Endodermal cell (in vitro differentiated cells): ENCODE results near the gene LASP1. TPM values are rescaled to one million over a fixed set of nuclear protein-coding genes. Genes with fewer than 3 reads are reported as not detected.
"Not testable (repeated sequence)": the region's sequence is repeated elsewhere in the genome, so short reads cannot be mapped to it uniquely, and the experiment has no call there.

ENCODE experiments used
- DNase-seq: peaks from one replicate; pipeline ENCODE4 v3.0.0-alpha.2; 2017
- H3K27ac ChIP-seq: 2 replicates; pipeline ENCODE4 v1.5.1; 2013; ENCODE audit warnings: mild to moderate bottlenecking, low read depth, low read length, moderate library complexity
- H3K27me3 ChIP-seq: 2 replicates; pipeline ENCODE4 v1.6.1; 2013; ENCODE audit warnings: mild to moderate bottlenecking, low read length, moderate library complexity; ENCODE audit not compliant: insufficient read depth, control insufficient read depth, poor library complexity, severe bottlenecking
- H3K36me3 ChIP-seq: 2 replicates; pipeline ENCODE4 v1.7.0; 2013; ENCODE audit warnings: mild to moderate bottlenecking, low read length, moderate library complexity; ENCODE audit not compliant: control insufficient read depth, insufficient read depth
- H3K4me1 ChIP-seq: one replicate; pipeline ENCODE4 v1.7.0; 2013; ENCODE audit warnings: low read length; ENCODE audit not compliant: control insufficient read depth, insufficient read depth
- H3K4me3 ChIP-seq: 2 replicates; pipeline ENCODE4 v1.5.1; 2013; ENCODE audit warnings: mild to moderate bottlenecking, low read length, moderate library complexity
- H3K9ac ChIP-seq: 2 replicates; pipeline ENCODE4 v1.6.1; 2013; ENCODE audit warnings: mild to moderate bottlenecking, low read length, moderate library complexity; ENCODE audit not compliant: poor library complexity, severe bottlenecking; ENCODE audit errors: extremely low read depth
- H3K9me3 ChIP-seq: 2 replicates; pipeline ENCODE4 v1.6.1; 2013; ENCODE audit warnings: mild to moderate bottlenecking, low read length, moderate library complexity; ENCODE audit not compliant: control insufficient read depth
- H3K27ac Mint-ChIP-seq: 2 replicates; pipeline ENCODE4 v1.8.0; 2020; ENCODE audit warnings: mixed read lengths
- H3K27me3 Mint-ChIP-seq: 2 replicates; pipeline ENCODE4 v1.8.0; 2021; ENCODE audit warnings: mild to moderate bottlenecking, mixed read lengths; ENCODE audit not compliant: insufficient read depth
- H3K36me3 Mint-ChIP-seq: 2 replicates; pipeline ENCODE4 v1.8.0; 2020; ENCODE audit warnings: low read depth, mixed read lengths
- H3K4me1 Mint-ChIP-seq: 2 replicates; pipeline ENCODE4 v1.8.0; 2020; ENCODE audit warnings: mixed read lengths
- H3K4me3 Mint-ChIP-seq: 2 replicates; pipeline ENCODE4 v1.8.0; 2020; ENCODE audit warnings: mild to moderate bottlenecking, moderate library complexity, mixed read lengths
- H3K9me3 Mint-ChIP-seq: 2 replicates; pipeline ENCODE4 v1.8.0; 2020; ENCODE audit warnings: mild to moderate bottlenecking, mixed read lengths
- whole genome bisulfite sequencing, 2 experiments: methylation state at CpG; one replicate each; pipeline versions ENCODE4 v1.1.5 to v1.1.7; 2013; ENCODE audit warnings: missing lambda C conversion rate in 2 of 2, mixed read lengths in 1 of 2; ENCODE audit not compliant: insufficient coverage in 1 of 2, insufficient read length in 1 of 2; 5-methylcytosine and 5-hydroxymethylcytosine counted together
- total RNA-seq, 2 donors: library from RNA; stranded (reverse); fragmentation: NEBNext Ultra II Directional in 1 of 2; extraction: Animal tissue kit (Norgen Biotek cat#: 25700) in 1 of 2; gene quantifications; 2 replicates in 1 of 2; 3 replicates in 1 of 2; pipeline ENCODE4 v1.2.1, GENCODE V29; 2021
- TF ChIP-seq, protein P1 (sequence below): fragments of 200-600 bp; sonication (generic); conservative IDR thresholded peaks from 2 replicates; pipeline ENCODE4 v1.5.0; 2021; ENCODE audit warnings: antibody characterized with exemption, mild to moderate bottlenecking

Gene LASP1
- total RNA-seq, 2 donors from 2014 or later = 168 to 177 TPM

DNA sequence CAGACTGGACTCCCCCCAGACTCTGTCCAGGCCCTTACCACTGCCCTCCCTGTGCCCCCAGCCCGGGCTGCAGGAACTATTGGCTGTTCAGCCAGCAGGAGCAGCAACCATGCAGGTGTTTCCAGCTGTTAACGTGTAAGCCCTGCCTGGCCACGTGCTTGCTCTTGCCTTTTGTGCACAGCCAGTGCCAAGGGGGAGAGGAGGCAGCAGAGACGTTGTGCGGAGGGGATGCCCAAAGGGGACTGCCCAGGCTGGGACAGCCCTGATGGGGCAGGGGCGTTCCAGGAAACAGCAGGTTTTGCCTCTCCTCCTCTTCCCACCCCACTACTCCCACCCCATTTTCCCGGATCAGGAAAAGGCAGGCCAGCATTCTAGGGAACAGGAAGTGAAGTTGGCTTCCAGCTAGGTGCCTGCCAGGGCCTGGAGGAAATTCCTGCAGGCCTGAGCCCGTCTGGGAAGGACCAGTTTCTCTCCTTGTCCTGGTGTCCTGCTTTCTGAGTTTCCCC lies 38.9 kb downstream of the LASP1 start:
- H3K36me3 Mint-ChIP-seq = peaks cover 51% of the 10 kb centered on the region
- H3K27ac Mint-ChIP-seq = peak overlapping the region; percentile 21
- 76 to 87% methylated on average over 4 to 8 of the region's 8 CpGs for WGBS, 2 experiments
- H3K27ac ChIP-seq = no peak overlapping the region
- TF ChIP-seq, protein P1, sequence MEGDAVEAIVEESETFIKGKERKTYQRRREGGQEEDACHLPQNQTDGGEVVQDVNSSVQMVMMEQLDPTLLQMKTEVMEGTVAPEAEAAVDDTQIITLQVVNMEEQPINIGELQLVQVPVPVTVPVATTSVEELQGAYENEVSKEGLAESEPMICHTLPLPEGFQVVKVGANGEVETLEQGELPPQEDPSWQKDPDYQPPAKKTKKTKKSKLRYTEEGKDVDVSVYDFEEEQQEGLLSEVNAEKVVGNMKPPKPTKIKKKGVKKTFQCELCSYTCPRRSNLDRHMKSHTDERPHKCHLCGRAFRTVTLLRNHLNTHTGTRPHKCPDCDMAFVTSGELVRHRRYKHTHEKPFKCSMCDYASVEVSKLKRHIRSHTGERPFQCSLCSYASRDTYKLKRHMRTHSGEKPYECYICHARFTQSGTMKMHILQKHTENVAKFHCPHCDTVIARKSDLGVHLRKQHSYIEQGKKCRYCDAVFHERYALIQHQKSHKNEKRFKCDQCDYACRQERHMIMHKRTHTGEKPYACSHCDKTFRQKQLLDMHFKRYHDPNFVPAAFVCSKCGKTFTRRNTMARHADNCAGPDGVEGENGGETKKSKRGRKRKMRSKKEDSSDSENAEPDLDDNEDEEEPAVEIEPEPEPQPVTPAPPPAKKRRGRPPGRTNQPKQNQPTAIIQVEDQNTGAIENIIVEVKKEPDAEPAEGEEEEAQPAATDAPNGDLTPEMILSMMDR = no peak
- no peaks in the 10 kb centered on the region for H3K4me1 ChIP-seq
- peaks cover 74% of the 10 kb centered on the region for H3K36me3 ChIP-seq
- no peaks in the 10 kb centered on the region for H3K9me3 Mint-ChIP-seq
- H3K4me1 Mint-ChIP-seq = no peaks in the 10 kb centered on the region
- no peak overlapping the region for H3K9ac ChIP-seq
- no peak overlapping the region for H3K4me3 ChIP-seq
- no peak overlapping the region for H3K4me3 Mint-ChIP-seq
- DNase-seq = peak; percentile 55
- no peaks in the 10 kb centered on the region for H3K9me3 ChIP-seq
- no peaks in the 10 kb centered on the region for H3K27me3 ChIP-seq
- H3K27me3 Mint-ChIP-seq = no peaks in the 10 kb centered on the region

DNA sequence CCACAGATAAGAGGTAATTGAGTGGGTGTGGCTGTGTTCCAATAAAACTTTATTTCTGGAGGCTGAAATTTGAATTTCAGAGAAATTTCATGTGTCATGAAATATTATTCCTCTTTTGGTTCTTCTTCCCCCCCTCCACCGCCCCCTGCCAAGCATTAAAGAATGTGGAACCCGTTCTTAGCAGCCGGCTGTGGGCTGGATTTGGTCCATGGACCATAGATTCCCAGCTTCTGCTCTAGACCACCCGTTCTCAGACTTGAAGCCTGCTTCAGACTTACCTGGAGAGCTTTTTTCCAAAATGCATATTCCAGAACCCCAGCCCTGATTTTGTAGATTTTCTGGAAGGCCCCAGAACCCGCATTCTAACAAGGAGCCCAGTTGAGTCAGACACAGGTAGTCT lies 40.5 kb downstream of the LASP1 start:
- Histone ChIP-seq H3K9ac (no peak overlapping the region), H3K36me3 (peaks cover 74% of the 10 kb centered on the region), H3K27ac (no peak overlapping the region), H3K4me3 (no peak overlapping the region), H3K27me3 (no peaks in the 10 kb centered on the region), H3K4me1 (peaks cover 5% of the 10 kb centered on the region), H3K9me3 (no peaks in the 10 kb centered on the region)
- Mint-ChIP-seq H3K4me3 (no peak overlapping the region), H3K27ac (no peak overlapping the region), H3K27me3 (no peaks in the 10 kb centered on the region), H3K36me3 (peaks cover 50% of the 10 kb centered on the region), H3K4me1 (peaks cover 2% of the 10 kb centered on the region), H3K9me3 (no peaks in the 10 kb centered on the region)
- peak; percentile 17 for DNase-seq
- WGBS, 2 experiments = 78% methylated on average over 5 of the region's 5 CpGs; no CpG with 5 or more reads in 1 of the 2 experiments
- TF ChIP-seq, protein P1 = no peak

DNA sequence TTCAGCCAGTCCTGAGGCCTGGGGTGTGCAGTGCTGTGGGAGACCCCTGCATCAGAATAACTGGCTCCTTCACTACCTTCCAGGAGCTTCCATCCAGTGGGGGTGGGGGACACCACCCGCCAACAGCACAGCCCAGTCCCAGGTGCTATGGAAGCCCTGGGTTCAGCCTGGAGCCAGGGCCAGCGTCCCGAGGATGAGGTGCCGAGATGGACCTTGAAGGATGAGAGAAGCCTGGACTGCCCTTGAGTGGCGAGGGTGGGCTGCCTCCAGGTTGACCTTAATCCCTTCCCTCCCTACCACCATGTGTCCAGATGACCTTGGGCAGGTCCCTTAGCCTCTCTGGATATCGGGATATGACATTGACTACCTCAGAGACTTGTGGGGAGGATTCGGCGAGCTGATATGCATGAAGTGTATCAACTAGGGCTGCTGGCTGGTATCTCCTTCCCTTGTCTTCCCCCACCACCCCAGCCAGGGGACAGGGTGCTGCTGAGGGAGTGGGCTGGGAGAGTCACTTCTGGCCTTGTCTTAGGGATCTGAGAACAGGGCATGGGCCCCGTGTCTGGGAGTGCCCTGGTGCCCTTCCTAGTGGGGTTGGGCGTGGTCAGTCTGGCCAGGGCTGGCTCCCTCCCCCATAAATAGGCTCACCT lies 41.3 kb downstream of the LASP1 start:
- H3K27ac ChIP-seq = no peak overlapping the region
- TF ChIP-seq, protein P1 = no peak

DNA sequence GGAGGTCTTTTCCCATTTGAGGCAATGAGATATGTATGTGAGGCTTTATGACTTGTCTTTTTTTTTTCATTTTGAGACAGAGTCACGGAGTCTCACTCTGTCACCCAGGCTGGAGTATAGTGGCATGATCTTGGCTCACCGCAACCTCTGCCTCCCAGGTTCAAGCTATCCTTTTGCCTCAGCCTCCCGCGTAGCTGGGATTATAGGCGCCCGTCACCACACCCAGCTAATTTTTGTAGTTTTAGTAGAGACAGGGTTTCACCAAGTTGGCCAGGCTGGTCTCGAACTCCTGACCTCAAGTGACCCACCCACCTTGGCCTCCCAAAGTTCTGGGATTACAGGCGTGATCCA lies 41.8 kb downstream of the LASP1 start:
- peaks cover 53% of the 10 kb centered on the region for H3K36me3 Mint-ChIP-seq
- H3K36me3 ChIP-seq = peaks cover 77% of the 10 kb centered on the region
- H3K27ac Mint-ChIP-seq, H3K4me3 ChIP-seq, H3K9me3 Mint-ChIP-seq, H3K4me3 Mint-ChIP-seq, H3K4me1 ChIP-seq, H3K9ac ChIP-seq, H3K27me3 ChIP-seq, H3K4me1 Mint-ChIP-seq, H3K9me3 ChIP-seq, DNase-seq, H3K27me3 Mint-ChIP-seq, H3K27ac ChIP-seq: not testable (repeated sequence)
- 93 to 95% methylated on average over 8 of the region's 8 CpGs for WGBS, 2 experiments

More for the DNA sequence above, 41.3 kb downstream of the LASP1 start:
- DNase-seq = peak; percentile 39
- H3K27me3 ChIP-seq = no peaks in the 10 kb centered on the region
- H3K27ac Mint-ChIP-seq = peak overlapping the region; percentile 35
- no peaks in the 10 kb centered on the region for H3K27me3 Mint-ChIP-seq
- H3K4me1 ChIP-seq = peaks cover 5% of the 10 kb centered on the region
- H3K36me3 Mint-ChIP-seq = peaks cover 52% of the 10 kb centered on the region
- H3K9me3 Mint-ChIP-seq = no peaks in the 10 kb centered on the region
- no peak overlapping the region for H3K9ac ChIP-seq
- H3K36me3 ChIP-seq = peaks cover 78% of the 10 kb centered on the region
- no peaks in the 10 kb centered on the region for H3K9me3 ChIP-seq
- H3K4me1 Mint-ChIP-seq = peaks cover 2% of the 10 kb centered on the region
- H3K4me3 ChIP-seq = no peak overlapping the region
- WGBS, 2 experiments = 83 to 94% methylated on average over 3 to 10 of the region's 10 CpGs
- no peak overlapping the region for H3K4me3 Mint-ChIP-seq
